GM18517 (cell line): ENCODE results near the gene PRKCQ.

ENCODE experiments used
- ATAC-seq: cut with Tn5 transposase; IDR thresholded peaks from one replicate; pipeline ENCODE4 v1.9.1; 2021; ENCODE audit warnings: mild to moderate bottlenecking, moderate library complexity; ENCODE audit not compliant: unreplicated experiment

PRKCQ gene

GRCh38 chr10:6579904-6580278 is at the start of gene PRKCQ:
TSS of gene PRKCQ (minus strand) at chr10:6580276. CDS start at chr10:6515135, 65,141 bp downstream.
- no peak for ATAC-seq

- no peak for ATAC-seq
Observed at GRCh38 chr10:6625428-6625827, 45.4 kb upstream of the PRKCQ start.

- ATAC-seq: no peak
Observed at GRCh38 chr10:6624392-6624791, 44.3 kb upstream of the PRKCQ start.

GRCh38 chr10:6622921-6623320 is 42.8 kb upstream of the PRKCQ start:
- no peak for ATAC-seq

GRCh38 chr10:6621536-6621935 is 41.5 kb upstream of the PRKCQ start:
- no peak for ATAC-seq

- no peak for ATAC-seq
Observed at GRCh38 chr10:6619660-6620059, 39.6 kb upstream of the PRKCQ start.

GRCh38 chr10:6618340-6618739 is 38.3 kb upstream of the PRKCQ start:
- no peak for ATAC-seq

GRCh38 chr10:6617309-6618076 is 37.4 kb upstream of the PRKCQ start:
- ATAC-seq: no peak

- no peak for ATAC-seq
Observed at GRCh38 chr10:6615971-6616370, 35.9 kb upstream of the PRKCQ start.

GRCh38 chr10:6612371-6612770 is 32.3 kb upstream of the PRKCQ start:
- ATAC-seq: no peak

- no peak for ATAC-seq
Observed at GRCh38 chr10:6610647-6611046, 30.6 kb upstream of the PRKCQ start.

- no peak for ATAC-seq
Observed at GRCh38 chr10:6609625-6610024, 29.5 kb upstream of the PRKCQ start.

GRCh38 chr10:6607778-6608177 is 27.7 kb upstream of the PRKCQ start:
- ATAC-seq: no peak

GRCh38 chr10:6607182-6607581 is 27.1 kb upstream of the PRKCQ start:
- no peak for ATAC-seq

GRCh38 chr10:6603142-6604125 is 23.4 kb upstream of the PRKCQ start:
- ATAC-seq: no peak

GRCh38 chr10:6602700-6603084 is 22.6 kb upstream of the PRKCQ start:
- no peak for ATAC-seq

GRCh38 chr10:6602026-6602699 is 22.1 kb upstream of the PRKCQ start:
- ATAC-seq: no peak

- no peak for ATAC-seq
Observed at GRCh38 chr10:6601246-6601805, 21.2 kb upstream of the PRKCQ start.

GRCh38 chr10:6600224-6600987 is 20.3 kb upstream of the PRKCQ start:
- ATAC-seq: no peak

- no peak for ATAC-seq
Observed at GRCh38 chr10:6598679-6599078, 18.6 kb upstream of the PRKCQ start.
